IMR-90 (cell line): ENCODE data around the gene CES1. TPM values are rescaled to one million over a fixed set of nuclear protein-coding genes. Genes with fewer than 3 reads are reported as not detected.
"Not testable (repeated sequence)": the region's sequence is repeated elsewhere in the genome, so short reads cannot be mapped to it uniquely, and the experiment has no call there.

ENCODE experiments used
- ATAC-seq: fragments of 200-7000 bp; cut with Tn5 transposase; 2 replicates; pipeline ENCODE4 v1.9.1; 2020; ENCODE audit warnings: low read depth, mild to moderate bottlenecking, moderate library complexity
- BruUV-seq: library from RNA; stranded (reverse); fragments of 400-500 nt; replicated peaks from 2 replicates; lab custom pipeline; 2021; lab: Mats Ljungman, UMichigan
- CTCF ChIA-PET: fragments of 300-600 bp; formaldehyde crosslinking; extraction: SDS; loops from one replicate; lab custom pipeline; 2021; ENCODE audit warnings: antibody characterized with exemption; lab: Yijun Ruan, JAX
- POLR2A ChIA-PET: fragments of 300-600 bp; sonication (Branson Sonifier 250); formaldehyde crosslinking; loops from one replicate; lab custom pipeline; 2022; ENCODE audit warnings: antibody characterized with exemption; ENCODE audit not compliant: unreplicated experiment; lab: Charles Lee
- DNase-seq: peaks from one replicate; pipeline ENCODE4 v3.0.0; 2013
- H2AFZ ChIP-seq: replicated peaks from 2 replicates; pipeline ENCODE3; 2013; ENCODE audit warnings: low read length, mild to moderate bottlenecking; ENCODE audit not compliant: poor library complexity
- H2AK5ac ChIP-seq: 2 replicates; pipeline ENCODE4 v1.6.1; 2013; ENCODE audit warnings: low read depth, low read length, inconsistent platforms
- H2AK9ac ChIP-seq: replicated peaks from 2 replicates; pipeline ENCODE3; 2013; ENCODE audit warnings: mild to moderate bottlenecking, low read depth, low read length, moderate library complexity; ENCODE audit not compliant: poor library complexity
- H2BK120ac ChIP-seq: 2 replicates; pipeline ENCODE4 v1.6.1; 2013; ENCODE audit warnings: low read depth, low read length, inconsistent platforms
- H2BK15ac ChIP-seq: 3 replicates; pipeline ENCODE4 v1.6.1; 2013; ENCODE audit warnings: low read depth, low read length, inconsistent platforms
- H2BK20ac ChIP-seq: 2 replicates; pipeline ENCODE4 v1.6.1; 2013; ENCODE audit warnings: low read depth, mild to moderate bottlenecking, inconsistent platforms, low read length, moderate library complexity
- H2BK5ac ChIP-seq: 2 replicates; pipeline ENCODE4 v1.6.1; 2013; ENCODE audit warnings: mild to moderate bottlenecking, low read depth, low read length, inconsistent platforms; ENCODE audit not compliant: poor library complexity, severe bottlenecking
- H3K14ac ChIP-seq: replicated peaks from 2 replicates; pipeline ENCODE4 v1.6.1; 2013; ENCODE audit warnings: low read depth, low read length, inconsistent platforms
- H3K18ac ChIP-seq: 2 replicates; pipeline ENCODE4 v1.6.1; 2013; ENCODE audit warnings: low read depth, low read length, control low read depth
- H3K23ac ChIP-seq: 2 replicates; pipeline ENCODE4 v1.6.1; 2013; ENCODE audit warnings: low read depth, low read length, inconsistent platforms
- H3K27ac ChIP-seq: 2 replicates; pipeline ENCODE4 v1.5.1; 2013; ENCODE audit warnings: mild to moderate bottlenecking, control low read depth, low read length; ENCODE audit not compliant: insufficient read depth
- H3K27me3 ChIP-seq: 2 replicates; pipeline ENCODE4 v1.6.1; 2013; ENCODE audit warnings: low read length; ENCODE audit not compliant: control insufficient read depth, insufficient read depth
- H3K36me3 ChIP-seq: 2 replicates; pipeline ENCODE4 v1.6.1; 2013; ENCODE audit warnings: low read length, mixed read lengths; ENCODE audit not compliant: control insufficient read depth, insufficient read depth
- H3K4ac ChIP-seq: 2 replicates; pipeline ENCODE4 v1.6.1; 2013; ENCODE audit warnings: low read depth, low read length, inconsistent platforms
- H3K4me1 ChIP-seq: 2 replicates; pipeline ENCODE4 v1.6.1; 2013; ENCODE audit warnings: low read length, mixed read lengths; ENCODE audit not compliant: control insufficient read depth, insufficient read depth
- H3K4me2 ChIP-seq: 2 replicates; pipeline ENCODE4 v1.6.1; 2013; ENCODE audit warnings: low read depth, mild to moderate bottlenecking, control low read depth, low read length, moderate library complexity
- H3K4me3 ChIP-seq: 2 replicates; pipeline ENCODE4 v1.5.1; 2013; ENCODE audit warnings: low read depth, mild to moderate bottlenecking, control low read depth, low read length, moderate library complexity; ENCODE audit not compliant: insufficient read depth
- H3K56ac ChIP-seq: 2 replicates; pipeline ENCODE4 v1.6.1; 2013; ENCODE audit warnings: low read length, inconsistent platforms; ENCODE audit not compliant: insufficient read depth; ENCODE audit errors: extremely low read depth
- H3K79me1 ChIP-seq, 2 experiments: 2 replicates each; pipeline ENCODE4 v1.6.1; 2013; ENCODE audit warnings: low read length in 2 of 2, inconsistent platforms in 1 of 2, low read depth in 1 of 2
- H3K9ac ChIP-seq: 2 replicates; pipeline ENCODE4 v1.6.1; 2013; ENCODE audit warnings: low read depth, low read length, control low read depth
- H3K9me1 ChIP-seq: 2 replicates; pipeline ENCODE4 v1.6.1; 2013; ENCODE audit warnings: low read length, inconsistent platforms; ENCODE audit not compliant: insufficient read depth
- H3K9me3 ChIP-seq: 2 replicates; pipeline ENCODE4 v1.6.1; 2013; ENCODE audit warnings: low read length; ENCODE audit not compliant: control insufficient read depth, insufficient read depth
- H4K20me1 ChIP-seq: 2 replicates; pipeline ENCODE4 v1.6.1; 2013; ENCODE audit warnings: low read length, inconsistent platforms; ENCODE audit not compliant: insufficient read depth
- H4K5ac ChIP-seq: 2 replicates; pipeline ENCODE4 v1.6.1; 2013; ENCODE audit warnings: mild to moderate bottlenecking, low read depth, low read length, control low read depth
- H4K8ac ChIP-seq, 2 experiments: 2 replicates each; pipeline ENCODE4 v1.6.1; 2013; ENCODE audit warnings: low read depth in 2 of 2, low read length in 2 of 2, control low read depth in 1 of 2, inconsistent platforms in 1 of 2
- H4K91ac ChIP-seq: 2 replicates; pipeline ENCODE4 v1.6.1; 2013; ENCODE audit warnings: low read depth, low read length, inconsistent platforms; ENCODE audit not compliant: insufficient read depth
- WGBS, 2 experiments: methylation state at CpG; one replicate each; pipeline versions ENCODE4 v1.1.5 to v1.1.7; 2013; ENCODE audit warnings: missing lambda C conversion rate in 2 of 2; ENCODE audit not compliant: insufficient read length in 1 of 2; ENCODE audit errors: extremely low coverage in 2 of 2; 5-methylcytosine and 5-hydroxymethylcytosine counted together
- dilution Hi-C: fragments of 300-500 bp; cut with HindIII; formaldehyde crosslinking; loops from one replicate; pipeline ENCODE4 v1.14.3; 2018; ENCODE audit warnings: low sequenced_read_pairs; ENCODE audit not compliant: unreplicated experiment
- in situ Hi-C: fragments of 300-500 bp; cut with MboI; formaldehyde crosslinking; loops from 3 replicates; pipeline ENCODE4 v1.14.3; 2019; ENCODE audit warnings: low sequenced_read_pairs, inconsistent platforms, mixed read lengths
- intact Hi-C: fragments of 100-400 bp; cut with micrococcal nuclease; formaldehyde crosslinking; loops from 2 replicates; pipeline ENCODE4 v1.10.0; 2022
- polyA plus RNA-seq, 3 experiments: library from polyadenylated mRNA; depleted of rRNA; stranded (reverse); fragments of >200 nt; gene quantifications; 2 replicates each; pipeline ENCODE4 v1.2.3, GENCODE V29; 2012; ENCODE audit warnings: low replicate concordance in 1 of 3
- total RNA-seq: library from RNA; depleted of rRNA; stranded (reverse); fragments of >200 nt; gene quantifications from 2 replicates; pipeline ENCODE4 v1.2.3, GENCODE V29; 2012

CES1 gene
- total and polyA plus RNA-seq, 2 of the 4 experiments (the other 2 are of a cell fraction) = 0.03 TPM; not detected in 1

DNA sequence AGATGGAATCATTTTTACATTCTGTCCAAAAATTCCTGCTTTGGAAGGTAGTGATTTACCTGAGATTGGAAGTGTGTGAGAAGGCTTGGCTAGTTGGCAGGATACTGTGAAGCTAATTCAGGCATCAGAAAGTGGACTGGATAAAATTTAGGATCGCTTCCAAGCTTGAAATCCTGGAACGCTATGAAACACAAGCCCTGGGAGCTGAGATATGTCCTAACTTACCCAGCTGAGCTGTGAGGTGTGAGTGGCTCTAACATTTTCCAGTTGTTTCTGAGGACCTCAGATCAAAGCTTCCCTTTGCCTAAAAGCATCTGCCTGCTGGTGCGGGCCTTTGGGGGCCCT, 73.0 kb downstream of the CES1 start:
- H3K18ac ChIP-seq, H2AK5ac ChIP-seq, H3K4me3 ChIP-seq, H3K4me1 ChIP-seq, H2BK120ac ChIP-seq, CTCF ChIA-PET, H3K27ac ChIP-seq, dilution Hi-C loops, H2AFZ ChIP-seq, H3K4ac ChIP-seq, intact Hi-C loops, H3K79me1 ChIP-seq, H2BK20ac ChIP-seq, H4K8ac ChIP-seq, H3K36me3 ChIP-seq, H2BK5ac ChIP-seq, H3K27me3 ChIP-seq, ATAC-seq, in situ Hi-C loops, H3K23ac ChIP-seq, H3K4me2 ChIP-seq, H2BK15ac ChIP-seq, H3K9me1 ChIP-seq, H3K56ac ChIP-seq, DNase-seq, H4K20me1 ChIP-seq, BruUV-seq, H4K91ac ChIP-seq, H2AK9ac ChIP-seq, H4K5ac ChIP-seq, H3K9ac ChIP-seq, H3K9me3 ChIP-seq, POLR2A ChIA-PET, H3K14ac ChIP-seq: not testable (repeated sequence)
- no CpG with 5 or more reads among the region's 3 CpGs for WGBS, 2 experiments

DNA sequence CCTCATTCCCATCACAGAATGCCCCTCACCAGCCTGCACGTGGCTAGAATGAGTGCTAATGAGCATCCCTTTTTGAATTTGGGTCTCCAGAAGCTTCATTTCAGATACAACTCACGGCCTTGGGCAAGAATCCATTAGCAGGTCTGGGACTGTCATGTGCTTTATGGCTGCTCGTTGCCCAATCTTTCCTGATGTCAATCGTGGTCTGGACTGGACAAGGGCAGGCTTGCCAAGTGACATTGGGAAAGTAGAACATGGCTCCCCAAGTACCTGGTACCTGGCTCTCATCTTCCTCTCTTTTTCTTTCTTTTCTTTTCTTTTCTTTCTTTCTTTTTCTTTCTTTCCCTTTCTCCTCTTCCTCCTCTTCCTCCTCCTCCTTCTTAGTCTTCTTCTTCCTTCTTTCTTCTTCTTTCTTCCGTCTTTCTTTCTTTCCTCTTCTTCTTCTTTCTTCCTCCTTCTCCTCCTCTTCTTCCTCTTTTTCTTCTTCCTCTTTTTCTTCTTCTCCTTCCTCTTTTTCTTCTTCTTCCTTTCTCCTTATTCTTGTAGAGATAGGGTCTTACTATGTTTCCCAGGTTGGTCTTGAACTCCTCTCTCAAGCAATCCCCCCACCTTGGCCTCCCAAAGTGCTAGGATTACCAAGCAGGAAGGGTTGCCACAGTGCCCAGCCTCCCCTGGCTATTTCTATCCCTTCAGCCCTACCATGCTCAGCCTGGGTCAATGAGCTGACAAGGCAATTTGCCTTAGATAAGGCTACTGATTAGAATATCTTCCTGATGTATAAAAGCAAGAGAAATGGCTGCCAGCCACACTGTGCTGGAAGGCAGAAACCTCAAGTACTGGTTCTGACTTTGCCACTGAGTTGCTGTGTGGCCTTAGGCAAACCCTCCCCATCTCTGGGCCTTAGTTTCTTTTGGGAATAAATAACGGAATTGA, 75.0 kb downstream of the CES1 start:
- H3K4ac ChIP-seq, H2BK20ac ChIP-seq, ATAC-seq, intact Hi-C loops, H4K5ac ChIP-seq, H3K4me2 ChIP-seq, H4K8ac ChIP-seq, H2AK9ac ChIP-seq, H3K4me1 ChIP-seq, H3K14ac ChIP-seq, H3K9ac ChIP-seq, H3K18ac ChIP-seq, H3K56ac ChIP-seq, dilution Hi-C loops, H3K9me1 ChIP-seq, BruUV-seq, H3K9me3 ChIP-seq, H2AFZ ChIP-seq, H3K36me3 ChIP-seq, CTCF ChIA-PET, POLR2A ChIA-PET, H2BK5ac ChIP-seq, H3K23ac ChIP-seq, H2AK5ac ChIP-seq, H2BK120ac ChIP-seq, H3K79me1 ChIP-seq, in situ Hi-C loops, H4K91ac ChIP-seq, H3K27me3 ChIP-seq, H2BK15ac ChIP-seq, H3K4me3 ChIP-seq, H4K20me1 ChIP-seq, H3K27ac ChIP-seq, DNase-seq: not testable (repeated sequence)
- WGBS, 2 experiments = 25% methylated on average over 4 of the region's 6 CpGs; no CpG with 5 or more reads in 1 of the 2 experiments
